ENCODE measurements around the gene RGL2. TPM values are rescaled to one million over a fixed set of nuclear protein-coding genes. Genes with fewer than 3 reads are reported as not detected.
"Not testable (repeated sequence)": the region's sequence is repeated elsewhere in the genome, so short reads cannot be mapped to it uniquely, and the experiment has no call there.

The RGL2 gene
- total and polyA plus RNA-seq, 2 experiments from 2014 or later, result 18.5 to 23.3 TPM

DNA sequence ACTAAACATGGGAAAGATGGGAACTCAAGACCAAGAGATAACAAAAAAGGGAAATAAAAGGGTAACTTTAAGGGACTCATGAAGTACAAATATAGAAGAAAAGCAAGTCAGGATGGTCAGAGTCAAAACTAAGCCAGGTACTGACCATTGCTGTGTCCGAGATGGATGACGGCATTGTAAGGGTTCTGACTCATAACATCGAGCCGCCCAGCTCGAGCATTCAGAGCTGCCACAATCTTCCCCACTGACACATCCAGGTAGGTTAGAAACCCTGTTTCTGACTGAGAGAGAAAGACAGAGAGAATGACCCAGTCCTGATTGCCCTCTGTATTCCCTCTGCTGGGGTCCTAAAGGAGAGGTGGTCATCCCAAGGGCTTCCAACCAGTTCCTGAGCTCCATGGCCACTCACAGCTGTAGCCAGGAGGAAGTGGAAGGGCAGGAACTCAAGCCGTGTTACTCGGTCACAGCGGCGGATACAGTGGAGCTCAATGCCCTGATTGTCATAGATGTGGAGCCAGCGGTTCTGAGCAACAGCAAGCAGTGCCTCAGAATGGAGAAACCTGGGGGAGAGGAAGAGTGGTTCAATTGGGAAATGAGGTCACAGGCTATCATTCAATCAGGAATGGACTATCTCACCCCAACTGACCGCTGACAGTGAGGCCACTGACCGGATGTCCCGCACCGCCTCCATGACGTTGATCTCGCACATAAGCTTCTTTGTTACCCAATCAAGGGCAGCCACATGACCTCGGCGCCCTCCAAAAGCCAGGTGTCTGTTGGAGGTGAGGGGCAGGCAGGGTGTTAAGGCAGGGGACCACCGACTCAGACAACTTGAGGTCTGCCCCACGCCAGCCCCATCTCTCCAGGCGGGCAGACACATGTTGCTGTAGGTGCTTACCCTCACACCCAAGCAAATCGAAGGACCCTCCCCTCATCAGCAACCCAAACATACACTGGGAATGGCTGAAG, 11.5 kb downstream of the RGL2 start:
- Histone ChIP-seq H3K4me3 (peak overlapping the region; percentile 98; the same call in 1 of the 2 replicates), H3K4me2 (ENCODE audit: unreplicated experiment) (peak overlapping the region; percentile 99), H3K9me2 (ENCODE audit: insufficient read depth) (no peaks in the 10 kb centered on the region), H3K27ac (no peak overlapping the region), H3K4me1 (ENCODE audit: insufficient read depth) (peaks cover 13% of the 10 kb centered on the region), H3K36me3 (ENCODE audit: low read depth) (peaks cover 43% of the 10 kb centered on the region; the same call in 1 of the 2 replicates), H3K9me3 (ENCODE audit: low read depth) (no peaks in the 10 kb centered on the region), H4K20me1 (ENCODE audit: insufficient read depth) (no peaks in the 10 kb centered on the region), H2AFZ (no peak overlapping the region), H3K27me3 (replicated peaks; ENCODE audit: insufficient read depth) (no peaks in the 10 kb centered on the region), H3F3A (ENCODE audit: insufficient read depth) (no peaks in the 10 kb centered on the region), H3K79me2 (ENCODE audit: insufficient read depth) (peaks cover 86% of the 10 kb centered on the region), H3K9ac (peak overlapping the region; percentile 94; the same call in 1 of the 2 replicates)
- no peak for DNase-seq
- TF ChIP-seq EZH2 (IDR thresholded peaks at IDR 0.05; ENCODE audit: insufficient read depth, poor library complexity, severe bottlenecking) (no peak), EZH2phosphoT487 (IDR thresholded peaks at IDR 0.05; ENCODE audit: insufficient read depth, low read depth) (no peak)
- WGBS, 2 experiments (ENCODE audit: low coverage in 1 of 2, low lambda C conversion rate in 2 of 2, missing lambda C conversion rate in 2 of 2), result 91 to 93% methylated on average over 22 of the region's 22 CpGs
- in situ Hi-C loops (cut with MboI), result no loop called here

DNA sequence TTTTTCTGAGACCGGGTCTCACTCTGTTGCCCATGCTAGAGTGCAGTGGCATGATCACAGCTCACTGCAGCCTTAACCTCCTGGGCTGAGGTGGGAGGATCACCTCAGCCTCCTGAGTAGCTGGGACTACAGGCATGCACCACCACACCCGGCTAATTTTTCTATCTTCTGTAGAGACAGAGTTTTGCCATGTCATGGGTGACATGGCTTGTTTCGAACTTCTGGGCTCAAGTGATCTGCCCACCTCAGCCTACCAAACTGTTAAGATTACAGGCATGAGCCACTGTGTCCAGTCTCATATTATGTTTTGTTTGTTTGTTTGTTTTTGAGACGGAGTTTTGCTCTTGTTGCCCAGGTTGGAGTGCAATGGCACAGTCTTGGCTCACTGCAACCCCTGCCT, 13.5 kb downstream of the RGL2 start:
- H3K4me1 ChIP-seq (ENCODE audit: insufficient read depth); DNase-seq; H4K20me1 ChIP-seq (ENCODE audit: insufficient read depth); H2AFZ ChIP-seq; H3K9me3 ChIP-seq (ENCODE audit: low read depth); H3K4me3 ChIP-seq; H3K9ac ChIP-seq; H3K27me3 ChIP-seq (replicated peaks; ENCODE audit: insufficient read depth); H3K9me2 ChIP-seq (ENCODE audit: insufficient read depth); H3F3A ChIP-seq (ENCODE audit: insufficient read depth); H3K4me2 ChIP-seq (ENCODE audit: unreplicated experiment); in situ Hi-C loops (cut with MboI); H3K27ac ChIP-seq: not testable (repeated sequence)
- peaks cover 44% of the 10 kb centered on the region; the same call in 1 of the 2 replicates for H3K36me3 ChIP-seq (ENCODE audit: low read depth)
- 78 to 88% methylated on average over 4 of the region's 4 CpGs for WGBS, 2 experiments (ENCODE audit: low coverage in 1 of 2, low lambda C conversion rate in 2 of 2, missing lambda C conversion rate in 2 of 2)
- H3K79me2 ChIP-seq (ENCODE audit: insufficient read depth), result peaks cover 71% of the 10 kb centered on the region

GRCh38 chr6:33280539-33280938, 18.2 kb downstream of the RGL2 start:
- Histone ChIP-seq H3K4me3 (no peak overlapping the region), H3K27me3 (replicated peaks; ENCODE audit: insufficient read depth) (no peaks in the 10 kb centered on the region), H4K20me1 (ENCODE audit: insufficient read depth) (no peaks in the 10 kb centered on the region), H3K4me1 (ENCODE audit: insufficient read depth) (peaks cover 11% of the 10 kb centered on the region), H2AFZ (no peak overlapping the region), H3K36me3 (ENCODE audit: low read depth) (peaks cover 38% of the 10 kb centered on the region; the same call in 1 of the 2 replicates), H3K79me2 (ENCODE audit: insufficient read depth) (peaks cover 36% of the 10 kb centered on the region), H3F3A (ENCODE audit: insufficient read depth) (peaks cover 29% of the 10 kb centered on the region), H3K9me2 (ENCODE audit: insufficient read depth) (no peaks in the 10 kb centered on the region), H3K9me3 (ENCODE audit: low read depth) (no peaks in the 10 kb centered on the region), H3K9ac (no peak overlapping the region), H3K4me2 (ENCODE audit: unreplicated experiment) (no peak overlapping the region), H3K27ac (no peak overlapping the region)
- no peak for DNase-seq
- TF ChIP-seq EZH2 (IDR thresholded peaks at IDR 0.05; ENCODE audit: insufficient read depth, poor library complexity, severe bottlenecking), result no peak
- TF ChIP-seq EZH2phosphoT487 (IDR thresholded peaks at IDR 0.05; ENCODE audit: insufficient read depth, low read depth), result no peak
- in situ Hi-C loops (cut with MboI), result no loop called here
- 67 to 68% methylated on average over 6 of the region's 6 CpGs for WGBS, 2 experiments (ENCODE audit: low coverage in 1 of 2, low lambda C conversion rate in 2 of 2, missing lambda C conversion rate in 2 of 2)

DNA sequence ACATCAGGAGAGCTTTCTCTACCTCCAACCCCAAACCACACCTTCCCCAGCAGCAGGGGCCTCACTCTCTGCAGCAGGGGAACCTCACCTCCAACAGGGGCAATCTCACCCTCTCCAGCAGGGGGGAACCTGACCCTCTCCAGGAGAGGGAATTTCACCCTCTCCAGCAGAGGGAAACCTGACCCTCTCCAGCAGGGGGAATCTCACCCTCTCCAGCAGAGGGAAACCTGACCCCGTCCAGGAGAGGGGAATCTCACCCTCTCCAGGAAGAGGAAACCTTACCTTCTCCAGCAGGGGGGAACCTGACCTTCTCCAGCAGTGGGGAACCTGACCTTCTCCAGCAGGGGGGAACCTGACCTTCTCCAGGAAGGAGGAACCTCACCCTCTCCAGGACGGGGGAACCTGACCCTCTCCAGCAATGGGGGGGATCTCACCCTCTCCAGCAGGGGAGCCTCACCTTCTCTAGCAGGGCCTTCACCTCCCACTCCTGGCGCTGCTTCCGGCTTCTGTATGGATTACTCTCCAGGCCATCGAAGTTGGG, 18.7 kb downstream of the RGL2 start:
- no peak overlapping the region for H3K4me3 ChIP-seq
- no peaks in the 10 kb centered on the region; the same call in 1 of the 2 replicates for H4K20me1 ChIP-seq (ENCODE audit: insufficient read depth)
- H3K9me2 ChIP-seq (ENCODE audit: insufficient read depth), result no peaks in the 10 kb centered on the region
- TF ChIP-seq EZH2phosphoT487 (IDR thresholded peaks at IDR 0.05; ENCODE audit: insufficient read depth, low read depth), result no peak
- no peak for TF ChIP-seq EZH2 (IDR thresholded peaks at IDR 0.05; ENCODE audit: insufficient read depth, poor library complexity, severe bottlenecking)
- peak; percentile 72 for DNase-seq
- in situ Hi-C loops (cut with MboI), result no loop called here
- H3K9me3 ChIP-seq (ENCODE audit: low read depth), result no peaks in the 10 kb centered on the region
- peaks cover 39% of the 10 kb centered on the region; the same call in 1 of the 2 replicates for H3K36me3 ChIP-seq (ENCODE audit: low read depth)
- no peak overlapping the region for H3K4me2 ChIP-seq (ENCODE audit: unreplicated experiment)
- no peak overlapping the region for H2AFZ ChIP-seq
- H3K9ac ChIP-seq, result no peak overlapping the region
- H3F3A ChIP-seq (ENCODE audit: insufficient read depth), result peaks cover 34% of the 10 kb centered on the region
- H3K4me1 ChIP-seq (ENCODE audit: insufficient read depth), result peaks cover 16% of the 10 kb centered on the region
- H3K27me3 ChIP-seq (replicated peaks; ENCODE audit: insufficient read depth), result no peaks in the 10 kb centered on the region
- 67 to 81% methylated on average over 4 to 5 of the region's 5 CpGs for WGBS, 2 experiments (ENCODE audit: low coverage in 1 of 2, low lambda C conversion rate in 2 of 2, missing lambda C conversion rate in 2 of 2)
- no peak overlapping the region for H3K27ac ChIP-seq
- H3K79me2 ChIP-seq (ENCODE audit: insufficient read depth), result peaks cover 36% of the 10 kb centered on the region
